Esophagus squamous epithelium (tissue), 4 donors: ENCODE results near the gene ADCK1.

Experiments used
- CTCF ChIP-seq, 6 experiments: fragments of 450-650 bp in 4 of 6; fragments of 200-600 bp in 2 of 6; sonication (generic) in 2 of 6; IDR thresholded peaks; one replicate each; pipeline ENCODE4 v1.5.1; 2016 to 2019; ENCODE audit warnings: antibody characterized with exemption in 6 of 6, mild to moderate bottlenecking in 4 of 6, moderate library complexity in 4 of 6
- POLR2A ChIP-seq, 4 donors: fragments of 450-650 bp; IDR thresholded peaks; one replicate each; pipeline ENCODE4 v1.6.1; 2017; ENCODE audit warnings: antibody characterized with exemption in 4 of 4, mild to moderate bottlenecking in 4 of 4, moderate library complexity in 3 of 4

- TF ChIP-seq CTCF (IDR thresholded peaks at IDR 0.05), result peak in 5 of 6 experiments; percentile 10 to 43 (median 35)
- peak in 3 of 4 donors; percentile 24 to 42 (median 37) for TF ChIP-seq POLR2A (IDR thresholded peaks at IDR 0.05)
Observed at GRCh38 chr14:77799863-77800730, at the start of gene ADCK1.
